Naive B cell (primary cell): ENCODE results near the gene IFT25. TPM values are rescaled to one million over a fixed set of nuclear protein-coding genes. Genes with fewer than 3 reads are reported as not detected.
"Not testable (repeated sequence)": the region's sequence is repeated elsewhere in the genome, so short reads cannot be mapped to it uniquely, and the experiment has no call there.

Source experiments
- ATAC-seq, 2 donors: fragments of 150-1000 bp; cut with Tn5 transposase; 2 replicates each; pipeline ENCODE4 v1.10.0; 2021; ENCODE audit warnings: low read depth in 2 of 2, mild to moderate bottlenecking in 2 of 2, moderate library complexity in 2 of 2
- DNase-seq: peaks from one replicate; pipeline ENCODE4 v3.0.0; 2022
- H3K27ac Mint-ChIP-seq, 6 donors: one replicate each; pipeline ENCODE4 v1.8.0; 2020 to 2022; ENCODE audit warnings: mild to moderate bottlenecking in 6 of 6, mixed read lengths in 6 of 6, moderate library complexity in 5 of 6, inconsistent platforms in 2 of 6
- H3K27me3 Mint-ChIP-seq, 3 donors: one replicate each; pipeline ENCODE4 v1.8.0; 2021 to 2022; ENCODE audit warnings: mixed read lengths in 3 of 3, mild to moderate bottlenecking in 1 of 3
- H3K36me3 Mint-ChIP-seq, 2 donors: one replicate each; pipeline ENCODE4 v1.8.0; 2020 to 2022; ENCODE audit warnings: mixed read lengths in 2 of 2, inconsistent platforms in 1 of 2, mild to moderate bottlenecking in 1 of 2
- H3K4me1 Mint-ChIP-seq, 3 donors: one replicate each; pipeline ENCODE4 v1.8.0; 2020 to 2022; ENCODE audit warnings: mixed read lengths in 3 of 3, inconsistent platforms in 1 of 3, mild to moderate bottlenecking in 1 of 3, moderate library complexity in 1 of 3
- H3K4me3 Mint-ChIP-seq, 8 donors: one replicate each; pipeline ENCODE4 v1.8.0; 2020 to 2022; ENCODE audit warnings: mild to moderate bottlenecking in 8 of 8, mixed read lengths in 8 of 8, moderate library complexity in 8 of 8, inconsistent platforms in 2 of 8
- H3K9me3 Mint-ChIP-seq, 7 donors: one replicate each; pipeline ENCODE4 v1.8.0; 2020 to 2022; ENCODE audit warnings: mixed read lengths in 7 of 7, mild to moderate bottlenecking in 5 of 7, inconsistent platforms in 2 of 7, moderate library complexity in 1 of 7
- polyA plus RNA-seq, 6 donors: library from polyadenylated mRNA; unstranded; fragments of 300-500 nt; fragmentation: Illumina TruSeq; gene quantifications; one replicate each; pipeline ENCODE4 v1.2.3, GENCODE V29; 2021; ENCODE audit warnings: low read depth in 6 of 6

The IFT25 gene
- polyA plus RNA-seq, 6 donors from 2014 or later, result 41.5 to 66.8 (median 51.5) TPM

DNA sequence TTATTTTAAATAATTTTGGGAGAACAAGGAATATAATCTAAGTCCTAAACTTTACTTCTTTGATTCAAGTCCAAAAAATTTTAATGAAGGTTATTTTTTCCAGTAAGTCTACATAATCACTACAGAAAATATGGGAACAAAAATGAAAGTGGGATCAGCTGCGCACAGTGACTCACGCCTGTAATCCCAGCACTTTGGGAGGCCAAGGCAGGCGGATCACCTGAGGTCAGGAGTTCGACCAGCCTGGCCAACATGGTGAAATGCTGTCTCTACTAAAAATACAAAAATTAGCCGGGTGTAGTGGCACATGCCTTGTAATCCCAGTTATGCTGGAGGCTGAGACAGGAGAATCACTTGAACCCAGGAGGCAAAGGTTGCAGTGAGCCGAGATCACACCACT is 61.9 kb downstream of the IFT25 start:
- peaks cover 8 to 50% (median 24%) of the 10 kb centered on the region in 3 donors for H3K4me1 Mint-ChIP-seq
- not testable (repeated sequence) for H3K9me3 Mint-ChIP-seq, DNase-seq, H3K27me3 Mint-ChIP-seq, ATAC-seq
- peaks cover 11 to 12% of the 10 kb centered on the region in 2 donors for H3K36me3 Mint-ChIP-seq
- peak overlapping the region in 2 of 6 donors; percentile 39 to 44 for H3K27ac Mint-ChIP-seq
- H3K4me3 Mint-ChIP-seq, result peak overlapping the region in 1 of 8 donors; percentile 24

DNA sequence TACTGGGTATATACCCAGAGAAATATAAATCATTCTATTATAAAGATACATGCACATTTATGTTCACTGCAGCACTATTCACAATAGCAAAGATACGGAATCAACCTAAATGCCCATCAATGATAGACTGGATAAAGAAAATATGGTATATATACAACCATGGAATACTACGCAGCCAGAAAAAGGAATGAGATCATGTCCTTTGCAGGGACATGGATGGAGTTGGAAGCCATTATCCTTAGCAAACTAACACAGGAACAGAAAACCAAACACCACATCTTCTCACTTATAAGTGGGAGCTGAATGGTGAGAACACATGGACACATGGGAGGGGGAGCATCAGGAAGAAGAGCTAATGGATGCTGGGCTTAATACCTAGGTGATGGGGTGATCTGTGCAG is 63.6 kb downstream of the IFT25 start:
- not testable (repeated sequence) for DNase-seq, H3K4me3 Mint-ChIP-seq, H3K9me3 Mint-ChIP-seq, ATAC-seq, H3K27me3 Mint-ChIP-seq
- Mint-ChIP-seq H3K36me3 (peaks cover 11 to 12% of the 10 kb centered on the region in 2 donors), H3K27ac (peak overlapping the region in 1 of 6 donors; percentile 11), H3K4me1 (peaks cover 4 to 34% (median 11%) of the 10 kb centered on the region in 3 donors)

DNA sequence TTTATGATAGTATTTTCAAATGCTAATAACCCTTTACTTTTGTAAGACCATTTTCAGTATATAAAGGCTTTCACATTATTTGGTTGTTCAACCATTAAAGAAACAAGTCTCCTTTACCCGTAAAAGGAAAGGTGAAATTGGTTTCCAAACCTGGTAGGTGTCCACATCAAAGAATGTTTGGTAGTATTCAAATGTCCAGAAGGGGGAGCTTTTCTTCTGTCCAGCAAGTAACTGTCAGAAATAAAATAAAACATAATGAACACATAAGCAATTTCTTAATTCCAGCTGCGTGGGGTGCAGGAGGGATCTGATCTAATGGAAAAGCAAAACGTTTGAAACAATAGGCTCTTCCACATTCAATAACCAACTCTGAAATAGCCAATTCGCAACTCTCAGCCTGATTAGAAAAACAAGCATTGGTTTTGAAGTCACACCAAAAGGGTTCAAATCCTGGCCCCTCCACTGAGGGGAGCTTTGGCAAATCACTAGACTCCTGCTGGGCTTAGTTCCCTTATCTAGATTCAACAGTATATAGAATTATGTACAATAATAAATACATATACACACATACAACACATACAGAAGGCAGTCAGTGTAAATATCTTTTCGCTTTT is 66.9 kb downstream of the IFT25 start:
- Mint-ChIP-seq H3K36me3 (peaks cover 23% of the 10 kb centered on the region in 2 donors), H3K4me3 (no peak overlapping the region)
- peak; percentile 34 for DNase-seq

DNA sequence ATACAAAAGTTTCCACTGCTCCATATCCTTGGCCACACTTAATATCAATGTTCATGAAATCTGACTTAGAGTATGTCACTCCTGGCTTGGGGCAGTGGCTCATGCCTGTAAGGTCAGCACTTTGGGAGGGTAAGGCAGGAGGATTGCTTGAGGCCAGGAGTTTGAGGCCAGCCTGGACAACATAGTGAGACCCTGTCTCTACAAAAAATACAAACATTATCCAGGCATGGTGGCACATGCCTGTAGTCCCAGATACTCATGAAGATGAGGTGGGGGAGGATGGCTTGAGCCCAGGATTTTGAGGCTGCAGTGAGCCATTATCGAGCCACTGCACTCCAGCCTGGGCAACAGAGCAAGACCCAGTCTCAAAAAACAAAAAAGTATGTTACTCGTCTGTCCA is 70.3 kb downstream of the IFT25 start:
- not testable (repeated sequence) for DNase-seq, H3K9me3 Mint-ChIP-seq, H3K27me3 Mint-ChIP-seq, H3K27ac Mint-ChIP-seq, H3K4me1 Mint-ChIP-seq, H3K4me3 Mint-ChIP-seq, ATAC-seq
- H3K36me3 Mint-ChIP-seq, result peaks cover 11 to 16% of the 10 kb centered on the region in 2 donors

More for the DNA sequence above, 66.9 kb downstream of the IFT25 start:
- peaks cover 0 to 3% (median 0%) of the 10 kb centered on the region in 7 donors for H3K9me3 Mint-ChIP-seq
- peaks cover 0 to 14% (median 2%) of the 10 kb centered on the region in 3 donors for H3K4me1 Mint-ChIP-seq
- H3K27ac Mint-ChIP-seq, result no peak overlapping the region
- no peak for ATAC-seq
- H3K27me3 Mint-ChIP-seq, result no peaks in the 10 kb centered on the region

DNA sequence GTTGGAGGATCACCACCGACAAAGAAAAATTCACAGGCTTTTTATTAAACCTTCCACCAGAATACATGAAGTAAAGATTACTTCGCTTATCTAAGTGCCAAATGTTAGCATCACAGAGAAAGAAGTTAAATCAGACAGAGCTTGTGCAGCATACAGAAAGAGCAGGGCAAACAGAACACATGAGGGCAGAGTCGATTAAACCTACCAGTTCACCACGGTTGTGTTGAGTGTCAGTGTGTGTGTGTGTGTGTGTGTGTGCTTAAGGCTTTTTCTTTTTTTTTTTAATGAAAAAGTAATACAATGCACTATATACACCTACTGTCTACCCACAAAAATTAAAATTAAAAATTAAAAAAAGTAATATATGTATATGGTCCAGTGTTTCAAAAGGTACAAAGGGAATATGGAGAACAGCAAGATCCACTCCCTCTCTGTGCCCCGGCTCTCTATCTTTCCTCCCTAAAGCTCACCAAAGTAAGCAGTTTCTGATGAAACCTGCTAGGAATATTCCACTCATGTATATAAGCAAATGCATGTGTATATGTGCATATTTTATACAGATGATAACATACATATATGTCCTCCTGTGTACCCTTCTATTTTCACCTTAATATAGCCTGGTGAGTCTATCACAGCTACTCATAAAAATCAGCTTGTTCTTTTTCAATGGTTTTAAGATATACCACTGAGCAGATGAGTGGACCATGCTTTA is 73.6 kb downstream of the IFT25 start:
- H3K4me3 Mint-ChIP-seq, result no peak overlapping the region
- no peak for DNase-seq
- H3K27me3 Mint-ChIP-seq, result no peaks in the 10 kb centered on the region
- H3K36me3 Mint-ChIP-seq, result peaks cover 16 to 18% of the 10 kb centered on the region in 2 donors
- H3K4me1 Mint-ChIP-seq, result peaks cover 7 to 8% (median 8%) of the 10 kb centered on the region in 3 donors
- peak overlapping the region in 1 of 6 donors; percentile 19 for H3K27ac Mint-ChIP-seq
- H3K9me3 Mint-ChIP-seq, result no peaks in the 10 kb centered on the region
- ATAC-seq, result no peak

Other genes starting within 250 kb of the IFT25 start
- gene GLIS1, start 206.5 kb downstream of the IFT25 start, polyA plus RNA-seq, result not detected
- 1 to 10 TPM; 4.9 to 9.5 (median 7.0) TPM for gene NDC1, start 107.4 kb downstream of the IFT25 start, polyA plus RNA-seq
- gene YIPF1, start 55.9 kb downstream of the IFT25 start, polyA plus RNA-seq, result 10 to 100 TPM; 20.7 to 41.1 (median 24.3) TPM
- not detected for gene DIO1, start 51.5 kb downstream of the IFT25 start, polyA plus RNA-seq
- 10 to 100 TPM in 1 of 6 donors, 1 to 10 TPM in 5; 5.4 to 11.1 (median 7.8) TPM for gene LRRC42, start 651 bp upstream of the IFT25 start, polyA plus RNA-seq
- not detected for gene LDLRAD1, start 72.5 kb upstream of the IFT25 start, polyA plus RNA-seq
- gene TMEM59, start 107.5 kb upstream of the IFT25 start, polyA plus RNA-seq, result 100 to 1,000 TPM; 394 to 861 (median 528) TPM
- gene TCEANC2, start 107.9 kb upstream of the IFT25 start, polyA plus RNA-seq, result 1 to 10 TPM; 5.4 to 9.7 (median 6.7) TPM
- not detected for gene CDCP2, start 207.3 kb upstream of the IFT25 start, polyA plus RNA-seq